Fibroblast of lung (primary cell): ENCODE results near the gene NIFK.

Source experiments
- CTCF ChIP-seq, 2 donors: IDR thresholded peaks in 1 of 2; conservative IDR thresholded peaks in 1 of 2; 1 replicate in 1 of 2; 2 replicates in 1 of 2; pipeline ENCODE4 v1.5.1; 2011 to 2012; ENCODE audit warnings: low read length in 2 of 2, control low read depth in 1 of 2, inconsistent platforms in 1 of 2, low read depth in 1 of 2, mild to moderate bottlenecking in 1 of 2
- EZH2 ChIP-seq: IDR thresholded peaks from 2 replicates; pipeline ENCODE4 v1.5.1; 2012; ENCODE audit warnings: low read length, control low read depth, mild to moderate bottlenecking; ENCODE audit errors: missing control alignments

- TF ChIP-seq EZH2 (no peak), CTCF (conservative IDR thresholded peaks at IDR 0.05 in 1 of 2, IDR thresholded peaks at IDR 0.05 in 1 of 2; ENCODE audit: low read depth in 1 of 2, low read length in 2 of 2) (no peak)
Observed at GRCh38 chr2:121746071-121746578, 9.4 kb upstream of the NIFK start.
